Stimulated activated CD4-positive, alpha-beta T cell treated with anti-CD3 and anti-CD28 coated beads, Interleukin-2, amount 100 ng/mL, for 24 hours (primary cell): ENCODE data around the gene AFAP1L2.
A peak's percentile ranks its signal among the peaks of the same experiment; 100 is the strongest.

Experiments used
- DNase-seq, 2 donors: peaks; one replicate each; pipeline ENCODE4 v3.0.0-alpha.2; 2020

AFAP1L2 gene

GRCh38 chr10:114404171-114405010 is at the start of gene AFAP1L2:
Gene AFAP1L2, minus strand, starts transcription at chr10:114404502. Its CDS starts 47 bp downstream, at chr10:114404455.
- peak in 1 of 2 donors; percentile 14 for DNase-seq

- no peak for DNase-seq
Observed at GRCh38 chr10:114453576-114453975, 49.3 kb upstream of the AFAP1L2 start.

- no peak for DNase-seq
Observed at GRCh38 chr10:114448897-114449296, 44.6 kb upstream of the AFAP1L2 start.

- DNase-seq: no peak
Observed at GRCh38 chr10:114445332-114445731, 41.0 kb upstream of the AFAP1L2 start.

GRCh38 chr10:114444819-114445218 is 40.5 kb upstream of the AFAP1L2 start:
- no peak for DNase-seq

GRCh38 chr10:114442091-114442630 is 37.9 kb upstream of the AFAP1L2 start:
- DNase-seq: no peak

GRCh38 chr10:114441107-114441506 is 36.8 kb upstream of the AFAP1L2 start:
- DNase-seq: no peak

- no peak for DNase-seq
Observed at GRCh38 chr10:114437473-114438292, 33.4 kb upstream of the AFAP1L2 start.

GRCh38 chr10:114436941-114437340 is 32.6 kb upstream of the AFAP1L2 start:
- DNase-seq: no peak

- no peak for DNase-seq
Observed at GRCh38 chr10:114432566-114433093, 28.3 kb upstream of the AFAP1L2 start.

- no peak for DNase-seq
Observed at GRCh38 chr10:114431414-114432135, 27.3 kb upstream of the AFAP1L2 start.

GRCh38 chr10:114430688-114431413 is 26.5 kb upstream of the AFAP1L2 start:
- no peak for DNase-seq

- no peak for DNase-seq
Observed at GRCh38 chr10:114429581-114430335, 25.5 kb upstream of the AFAP1L2 start.

GRCh38 chr10:114427124-114427852 is 23.0 kb upstream of the AFAP1L2 start:
- no peak for DNase-seq

- no peak for DNase-seq
Observed at GRCh38 chr10:114426476-114426875, 22.2 kb upstream of the AFAP1L2 start.

- no peak for DNase-seq
Observed at GRCh38 chr10:114420811-114421485, 16.6 kb upstream of the AFAP1L2 start.

GRCh38 chr10:114418109-114418508 is 13.8 kb upstream of the AFAP1L2 start:
- DNase-seq: no peak

- no peak for DNase-seq
Observed at GRCh38 chr10:114412907-114413797, 8.8 kb upstream of the AFAP1L2 start.

- DNase-seq: no peak
Observed at GRCh38 chr10:114408968-114409444, 4.7 kb upstream of the AFAP1L2 start.
